Endothelial cell of umbilical vein (primary cell): ENCODE measurements around the gene PDCD6IP. TPM values are rescaled to one million over a fixed set of nuclear protein-coding genes. Genes with fewer than 3 reads are reported as not detected.

Source experiments
- BruUV-seq: library from RNA; stranded (reverse); fragments of 400-500 nt; replicated peaks from 2 replicates; lab custom pipeline; 2021; lab: Mats Ljungman, UMichigan
- CTCF ChIA-PET: fragments of 300-600, 350-600 bp; sonication (Branson Sonifier 250); formaldehyde crosslinking; loops from one replicate; lab custom pipeline; 2021; ENCODE audit warnings: antibody characterized with exemption, inconsistent platforms; lab: Charles Lee
- POLR2A ChIA-PET: fragments of 300-600, 350-600 bp; sonication (Branson Sonifier 250); formaldehyde crosslinking; loops from one replicate; lab custom pipeline; 2021; ENCODE audit warnings: antibody characterized with exemption, inconsistent platforms; lab: Charles Lee
- DNase-seq: peaks from one replicate; pipeline ENCODE4 v3.0.0-alpha.2; 2011; ENCODE audit warnings: low read depth, low spot score
- FAIRE-seq: peaks from 2 replicates; lab custom pipeline; 2011; peaks lifted over from hg19 to GRCh38; lab: Jason Lieb, UNC
- H2AFZ ChIP-seq: 2 replicates; pipeline ENCODE4 v1.6.0; 2012; ENCODE audit warnings: low read depth, low read length, control low read depth, inconsistent platforms
- H3K27ac ChIP-seq: 2 replicates; pipeline ENCODE4 v1.5.1; 2011; ENCODE audit warnings: low read depth, mild to moderate bottlenecking, control low read depth, low read length, moderate library complexity; ENCODE audit not compliant: insufficient read depth
- H3K27me3 ChIP-seq, 2 experiments: 2 replicates each; pipeline versions ENCODE4 v1.6.0 to v1.6.1; 2011; ENCODE audit warnings: low read length in 2 of 2, mixed read lengths in 1 of 2; ENCODE audit not compliant: control insufficient read depth in 2 of 2, insufficient read depth in 2 of 2
- H3K36me3 ChIP-seq, 2 experiments: 2 replicates in 1 of 2; 3 replicates in 1 of 2; pipeline ENCODE4 v1.5.1; 2011; ENCODE audit warnings: low read length in 2 of 2, mild to moderate bottlenecking in 1 of 2, moderate library complexity in 1 of 2; ENCODE audit not compliant: control insufficient read depth in 2 of 2, insufficient read depth in 2 of 2; ENCODE audit errors: extremely low read depth in 1 of 2
- H3K4me1 ChIP-seq: 3 replicates; pipeline ENCODE4 v1.5.1; 2011; ENCODE audit warnings: mild to moderate bottlenecking, low read length; ENCODE audit not compliant: control insufficient read depth, insufficient read depth; ENCODE audit errors: extremely low read depth
- H3K4me2 ChIP-seq: 2 replicates; pipeline ENCODE4 v1.6.1; 2011; ENCODE audit warnings: low read length, control low read depth, mixed read lengths; ENCODE audit not compliant: insufficient read depth
- H3K4me3 ChIP-seq, 3 experiments: fragments of 200-600 bp in 1 of 3; sonication (generic), shearing (Covaris generic) in 1 of 3; replicated peaks in 1 of 3; 2 replicates each; pipeline ENCODE4 v1.5.1; 2011 to 2016; ENCODE audit warnings: control low read depth in 3 of 3, low read length in 3 of 3, mild to moderate bottlenecking in 2 of 3, inconsistent platforms in 1 of 3, low read depth in 1 of 3, moderate library complexity in 1 of 3; ENCODE audit not compliant: insufficient read depth in 1 of 3
- H3K79me2 ChIP-seq: 2 replicates; pipeline ENCODE4 v1.6.0; 2012; ENCODE audit warnings: low read length, inconsistent platforms; ENCODE audit not compliant: control insufficient read depth, insufficient read depth
- H3K9ac ChIP-seq: replicated peaks from 2 replicates; pipeline ENCODE3; 2011; ENCODE audit warnings: low read length, control low read depth; ENCODE audit not compliant: insufficient read depth; ENCODE audit errors: extremely low read depth
- H3K9me1 ChIP-seq: replicated peaks from 3 replicates; pipeline ENCODE4 v1.6.0; 2011; ENCODE audit warnings: mild to moderate bottlenecking, low read length; ENCODE audit not compliant: control insufficient read depth, insufficient read depth; ENCODE audit errors: extremely low read depth
- H3K9me3 ChIP-seq: replicated peaks from 2 replicates; pipeline ENCODE4 v1.5.1; 2012; ENCODE audit warnings: low read length, inconsistent platforms; ENCODE audit not compliant: control insufficient read depth, insufficient read depth
- H4K20me1 ChIP-seq: replicated peaks from 2 replicates; pipeline ENCODE3; 2011; ENCODE audit warnings: mild to moderate bottlenecking, low read length; ENCODE audit not compliant: control insufficient read depth, insufficient read depth; ENCODE audit errors: extremely low read depth
- EZH2 ChIP-seq: IDR thresholded peaks from 2 replicates; pipeline ENCODE4 v1.6.1; 2012; ENCODE audit warnings: borderline replicate concordance, low read depth, mild to moderate bottlenecking, moderate library complexity, low read length, inconsistent platforms; ENCODE audit not compliant: severe bottlenecking
- FOS ChIP-seq: IDR thresholded peaks from 2 replicates; pipeline ENCODE4 v1.6.1; 2011; ENCODE audit warnings: mild to moderate bottlenecking, low read length, moderate library complexity, borderline replicate concordance; ENCODE audit not compliant: insufficient read depth
- GATA2 ChIP-seq: IDR thresholded peaks from 2 replicates; pipeline ENCODE4 v1.7.0; 2011; ENCODE audit warnings: low read depth, mild to moderate bottlenecking, moderate library complexity, mixed read lengths, low read length; ENCODE audit not compliant: insufficient read length, insufficient read depth
- JUN ChIP-seq: IDR thresholded peaks from 2 replicates; pipeline ENCODE4 v1.6.1; 2011; ENCODE audit warnings: borderline replicate concordance, low read depth; ENCODE audit not compliant: insufficient read length, insufficient read depth
- MAX ChIP-seq: IDR thresholded peaks from 2 replicates; pipeline ENCODE4 v1.6.1; 2011; ENCODE audit not compliant: insufficient read depth, insufficient read length
- MYC ChIP-seq: IDR thresholded peaks from one replicate; pipeline ENCODE4 v1.6.1; 2011; ENCODE audit warnings: mild to moderate bottlenecking, low read depth, low read length
- POLR2A ChIP-seq: IDR thresholded peaks from 2 replicates; pipeline ENCODE4 v1.6.1; 2012; ENCODE audit warnings: low read depth, mild to moderate bottlenecking, control low read depth, low read length
- POLR2AphosphoS5 ChIP-seq: IDR thresholded peaks from 2 replicates; pipeline ENCODE4 v1.6.1; 2012; ENCODE audit warnings: low read depth, mild to moderate bottlenecking, control low read depth, low read length, moderate library complexity; ENCODE audit not compliant: insufficient read depth
- dilution Hi-C: fragments of 300-500 bp; cut with MboI; formaldehyde crosslinking; loops from one replicate; pipeline ENCODE4 v1.15.0; 2019; ENCODE audit warnings: low sequenced_read_pairs; ENCODE audit not compliant: extremely low pct_ligation_motif_present
- intact Hi-C: fragments of 100-400 bp; cut with micrococcal nuclease; formaldehyde crosslinking; loops from one replicate; pipeline ENCODE4 v1.10.0; 2022
- polyA plus RNA-seq, 4 experiments: library from polyadenylated mRNA; depleted of rRNA in 3 of 4; stranded (reverse) in 3 of 4; unstranded in 1 of 4; fragments of >200 nt; gene quantifications; 2 replicates each; pipeline versions ENCODE4 v1.2.1 to v1.2.3, GENCODE V29; 2011 to 2012; ENCODE audit warnings: missing spikeins in 1 of 4
- total RNA-seq: library from RNA; stranded (reverse); gene quantifications from 2 replicates; pipeline ENCODE4 v1.2.3, GENCODE V29; 2021
- TF ChIP-seq, protein P1 (sequence below), 2 donors: IDR thresholded peaks; 1 replicate in 1 of 2; 2 replicates in 1 of 2; pipeline ENCODE4 v1.5.1; 2011; ENCODE audit warnings: low read length in 2 of 2, mild to moderate bottlenecking in 2 of 2, moderate library complexity in 2 of 2, control low read depth in 1 of 2, inconsistent platforms in 1 of 2, low read depth in 1 of 2; ENCODE audit not compliant: insufficient read depth in 1 of 2; ENCODE audit errors: extremely low read depth in 1 of 2

Gene PDCD6IP
- total and polyA plus RNA-seq, 2 donors (not counting 3 experiments of a cell fraction or from before 2014, with no cell fraction given) = 106 to 265 TPM

- no TSS peak for BruUV-seq
- TF ChIP-seq MYC = no peak
- no peak for TF ChIP-seq JUN
- TF ChIP-seq GATA2 = no peak
- TF ChIP-seq FOS = no peak
- TF ChIP-seq POLR2A = no peak
- TF ChIP-seq EZH2 = no peak
- TF ChIP-seq MAX = no peak
- TF ChIP-seq POLR2AphosphoS5 = no peak
- TF ChIP-seq, protein P1, sequence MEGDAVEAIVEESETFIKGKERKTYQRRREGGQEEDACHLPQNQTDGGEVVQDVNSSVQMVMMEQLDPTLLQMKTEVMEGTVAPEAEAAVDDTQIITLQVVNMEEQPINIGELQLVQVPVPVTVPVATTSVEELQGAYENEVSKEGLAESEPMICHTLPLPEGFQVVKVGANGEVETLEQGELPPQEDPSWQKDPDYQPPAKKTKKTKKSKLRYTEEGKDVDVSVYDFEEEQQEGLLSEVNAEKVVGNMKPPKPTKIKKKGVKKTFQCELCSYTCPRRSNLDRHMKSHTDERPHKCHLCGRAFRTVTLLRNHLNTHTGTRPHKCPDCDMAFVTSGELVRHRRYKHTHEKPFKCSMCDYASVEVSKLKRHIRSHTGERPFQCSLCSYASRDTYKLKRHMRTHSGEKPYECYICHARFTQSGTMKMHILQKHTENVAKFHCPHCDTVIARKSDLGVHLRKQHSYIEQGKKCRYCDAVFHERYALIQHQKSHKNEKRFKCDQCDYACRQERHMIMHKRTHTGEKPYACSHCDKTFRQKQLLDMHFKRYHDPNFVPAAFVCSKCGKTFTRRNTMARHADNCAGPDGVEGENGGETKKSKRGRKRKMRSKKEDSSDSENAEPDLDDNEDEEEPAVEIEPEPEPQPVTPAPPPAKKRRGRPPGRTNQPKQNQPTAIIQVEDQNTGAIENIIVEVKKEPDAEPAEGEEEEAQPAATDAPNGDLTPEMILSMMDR (IDR thresholded peaks at IDR 0.05; ENCODE audit: extremely low read depth in 1 of 2, insufficient read depth in 1 of 2, low read depth in 1 of 2, low read length in 2 of 2) = no peak
- Histone ChIP-seq H3K9me1 (no peaks in the 10 kb centered on the region), H3K79me2 (peaks cover 4% of the 10 kb centered on the region), H3K27me3 (no peaks in the 10 kb centered on the region), H3K9ac (no peak overlapping the region), H4K20me1 (no peaks in the 10 kb centered on the region), H3K27ac (no peak overlapping the region), H3K4me3 (no peak overlapping the region), H2AFZ (no peak overlapping the region), H3K4me2 (no peak overlapping the region), H3K9me3 (no peaks in the 10 kb centered on the region), H3K36me3 (peaks cover 0 to 3% of the 10 kb centered on the region in 2 experiments), H3K4me1 (peaks cover 30% of the 10 kb centered on the region)
- ChIA-PET POLR2A (no interaction called here), CTCF (no interaction called here)
- dilution Hi-C loops = no loop called here
- DNase-seq (no peak), FAIRE-seq (no peak)
- intact Hi-C loops = no loop called here
Observed at GRCh38 chr3:33858131-33858530, 59.7 kb downstream of the PDCD6IP start.
